ENCODE results near the gene SPDEF.

SPDEF gene

DNA sequence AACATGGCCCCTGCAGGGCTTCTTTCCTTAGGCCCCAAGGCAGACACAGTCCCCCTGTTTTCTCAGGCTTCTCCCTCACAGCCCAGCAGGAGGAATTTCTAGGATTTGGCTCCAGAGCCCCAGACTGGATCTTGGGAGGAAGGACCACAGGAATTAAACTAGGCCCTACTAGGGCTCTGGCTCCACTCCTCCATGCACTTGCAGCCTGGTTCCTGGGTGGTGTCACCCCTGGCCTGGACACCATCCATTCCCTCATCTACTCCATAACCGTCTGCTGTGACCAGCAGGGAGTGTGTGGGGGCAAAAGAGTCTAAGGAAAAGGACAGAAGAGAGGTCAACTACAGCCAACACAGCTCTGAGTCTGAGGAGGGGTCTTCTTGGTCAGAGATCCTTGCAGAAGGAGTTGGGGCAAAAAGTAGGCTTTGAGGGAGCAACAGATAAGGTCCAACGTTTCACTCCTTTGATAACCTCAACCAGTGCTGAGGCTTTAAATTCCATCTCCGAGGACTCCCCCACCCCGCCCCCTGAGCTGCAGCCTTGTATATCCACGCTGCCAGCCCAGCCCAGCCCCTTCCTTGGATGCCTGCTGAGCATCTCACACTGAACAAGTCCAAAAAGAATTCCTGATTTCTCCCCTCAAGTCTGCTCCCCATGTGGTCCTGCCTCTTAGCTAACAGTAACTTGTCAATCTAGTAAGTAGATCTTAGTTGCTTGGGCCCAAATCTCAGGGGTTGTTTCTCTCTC lies 27.9 kb upstream of the SPDEF start:
- DNase-seq (ENCODE audit: low read depth) = no peak
- no peak for TF ChIP-seq CTCF (IDR thresholded peaks at IDR 0.05; ENCODE audit: insufficient read depth, low read depth, low read length, missing control alignments)
- no peak overlapping the region for H3K4me3 ChIP-seq (ENCODE audit: low read length)

DNA sequence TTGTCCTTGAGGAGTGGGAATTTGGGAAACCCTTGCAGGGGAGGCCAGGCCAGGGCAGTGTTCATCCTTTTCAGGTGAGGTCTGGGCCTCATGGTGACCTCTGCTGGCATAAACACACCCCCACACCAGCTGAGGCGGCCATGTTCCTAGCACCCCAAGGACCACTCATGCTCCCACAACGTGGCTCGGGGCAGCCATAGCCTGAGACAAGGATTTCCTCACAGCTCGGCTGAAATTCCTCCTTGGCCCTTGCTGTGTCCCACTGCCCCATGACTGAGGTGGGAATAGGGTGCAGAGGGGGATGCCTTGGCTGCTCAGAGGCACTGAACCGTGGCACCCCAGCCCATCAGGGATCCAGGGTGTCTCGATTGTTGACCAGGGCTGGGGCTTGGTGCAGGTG lies 27.3 kb upstream of the SPDEF start:
- peak; percentile 20 for DNase-seq (ENCODE audit: low read depth)
- peak; percentile 44 for TF ChIP-seq CTCF (IDR thresholded peaks at IDR 0.05; ENCODE audit: insufficient read depth, low read depth, low read length, missing control alignments)
- H3K4me3 ChIP-seq (ENCODE audit: low read length) = no peak overlapping the region

- H3K4me3 ChIP-seq (ENCODE audit: low read length) = no peak overlapping the region
- DNase-seq (ENCODE audit: low read depth) = no peak
- no peak for TF ChIP-seq CTCF (IDR thresholded peaks at IDR 0.05; ENCODE audit: insufficient read depth, low read depth, low read length, missing control alignments)
Observed at GRCh38 chr6:34581561-34581920, 25.4 kb upstream of the SPDEF start.

- DNase-seq (ENCODE audit: low read depth) = no peak
- TF ChIP-seq CTCF (IDR thresholded peaks at IDR 0.05; ENCODE audit: insufficient read depth, low read depth, low read length, missing control alignments) = no peak
- no peak overlapping the region for H3K4me3 ChIP-seq (ENCODE audit: low read length)
Observed at GRCh38 chr6:34580707-34581560, 24.8 kb upstream of the SPDEF start.

DNA sequence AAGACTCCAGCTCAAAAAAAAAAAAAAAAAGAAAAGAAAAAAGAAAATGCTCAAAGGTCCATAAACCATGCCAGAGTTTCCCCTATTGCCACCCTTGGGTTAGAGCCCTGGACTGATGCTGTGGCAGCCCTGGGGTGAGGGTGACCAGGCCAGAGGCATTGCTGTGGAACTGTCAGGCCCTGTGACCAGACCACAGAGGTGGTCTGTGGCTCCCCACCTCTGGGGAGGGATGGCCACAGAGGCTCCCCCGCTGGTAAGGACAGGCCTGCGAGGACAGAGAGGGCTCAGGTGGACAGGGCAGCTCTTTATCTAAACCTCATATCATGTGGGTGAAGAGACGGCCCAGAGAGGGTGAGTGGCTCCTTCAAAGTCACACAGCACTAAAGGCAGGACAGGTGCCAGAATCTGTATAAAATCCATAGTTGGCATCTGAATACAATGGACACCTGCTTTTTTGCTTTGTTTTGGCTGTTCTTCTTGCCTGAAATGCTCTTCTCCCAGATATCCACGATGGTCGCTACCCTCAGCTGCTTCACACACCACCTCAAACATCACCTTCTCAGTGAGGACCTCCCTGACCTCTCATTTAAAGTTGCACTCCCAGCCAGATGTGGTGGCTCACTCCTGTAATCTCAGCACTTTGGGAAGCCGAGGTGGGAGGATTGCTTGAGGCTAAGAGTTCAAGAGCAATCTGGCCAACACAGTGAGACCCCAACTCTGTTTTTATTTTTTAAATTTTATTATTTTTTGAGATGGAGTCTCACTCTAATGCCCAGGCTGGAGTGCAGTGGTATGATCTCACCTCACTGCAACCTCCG lies 22.5 kb upstream of the SPDEF start:
- no peak overlapping the region for H3K4me3 ChIP-seq (ENCODE audit: low read length)
- no peak for DNase-seq (ENCODE audit: low read depth)
- TF ChIP-seq CTCF (IDR thresholded peaks at IDR 0.05; ENCODE audit: insufficient read depth, low read depth, low read length, missing control alignments) = no peak

DNA sequence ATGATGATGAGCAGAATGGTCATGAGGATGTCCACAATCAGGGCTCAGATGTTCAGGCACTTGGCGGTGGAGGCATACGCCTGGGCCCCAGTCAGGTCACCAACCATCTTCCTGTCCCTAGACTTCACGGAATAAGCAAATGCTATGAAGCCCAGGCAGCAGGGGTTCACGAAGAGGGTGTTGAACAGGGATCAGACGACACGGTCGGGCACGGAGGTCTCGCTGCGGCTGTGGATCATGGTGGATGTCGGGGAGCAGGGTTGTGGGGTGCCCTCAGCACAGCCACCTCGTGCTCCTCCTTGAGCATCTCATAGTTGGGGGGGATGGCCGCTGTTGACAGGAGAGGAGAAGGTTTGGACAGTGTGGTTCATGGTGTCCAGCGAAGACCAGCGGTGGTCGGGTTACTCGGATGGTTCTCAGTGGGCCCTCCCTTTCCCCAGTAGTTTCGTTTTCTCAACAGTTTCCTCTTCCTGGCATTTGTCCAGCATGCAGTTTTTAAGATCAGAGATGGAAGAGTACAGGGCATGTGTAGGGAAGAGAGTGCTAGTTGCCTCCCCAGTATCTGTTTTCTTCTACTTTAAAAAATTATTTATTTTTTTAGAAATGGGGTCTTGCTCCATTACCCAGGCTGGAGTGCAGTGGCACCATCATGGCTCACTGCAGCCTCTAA lies 20.3 kb upstream of the SPDEF start:
- no peak overlapping the region for H3K4me3 ChIP-seq (ENCODE audit: low read length)
- no peak for TF ChIP-seq CTCF (IDR thresholded peaks at IDR 0.05; ENCODE audit: insufficient read depth, low read depth, low read length, missing control alignments)
- no peak for DNase-seq (ENCODE audit: low read depth)

All from epithelial cell of esophagus (primary cell).